A673 (cell line): ENCODE data around the gene SCNM1. TPM values are rescaled to one million over a fixed set of nuclear protein-coding genes. Genes with fewer than 3 reads are reported as not detected.
A peak's percentile ranks its signal among the peaks of the same experiment; 100 is the strongest.

Source experiments
- BruUV-seq: library from RNA; stranded (reverse); fragments of 400-500 nt; replicated peaks from 2 replicates; lab custom pipeline; 2021; lab: Mats Ljungman, UMichigan
- CTCF ChIA-PET: fragments of 300-600 bp; sonication (Branson Sonifier 250); formaldehyde crosslinking; loops from one replicate; lab custom pipeline; 2022; ENCODE audit warnings: antibody characterized with exemption; lab: Charles Lee
- POLR2A ChIA-PET: fragments of 300-600 bp; sonication (Branson Sonifier 250); formaldehyde crosslinking; loops from one replicate; lab custom pipeline; 2022; ENCODE audit warnings: antibody characterized with exemption; ENCODE audit not compliant: low non-redundant PET; lab: Charles Lee
- DNase-seq: peaks from one replicate; pipeline ENCODE4 v3.0.0-alpha.2; 2015; ENCODE audit warnings: low spot score
- H3K27ac ChIP-seq: fragments of 200-600 bp; sonication (generic); 2 replicates; pipeline ENCODE4 v1.5.1; 2016; ENCODE audit warnings: mixed run types, low read depth, mild to moderate bottlenecking, mixed read lengths, antibody characterized with exemption, low read length; ENCODE audit not compliant: poor library complexity, severe bottlenecking
- H3K27me3 ChIP-seq: fragments of 200-600 bp; sonication (generic); replicated peaks from 2 replicates; pipeline ENCODE4 v1.6.1; 2017; ENCODE audit warnings: mixed run types, low read depth, mild to moderate bottlenecking, mixed read lengths, antibody characterized with exemption, low read length; ENCODE audit not compliant: insufficient read depth, poor library complexity
- H3K36me3 ChIP-seq: fragments of 200-600 bp; sonication (generic); 2 replicates; pipeline ENCODE4 v1.6.1; 2016; ENCODE audit warnings: mixed run types, mild to moderate bottlenecking, mixed read lengths, antibody characterized with exemption, low read length; ENCODE audit not compliant: insufficient read depth, poor library complexity, severe bottlenecking
- H3K4me1 ChIP-seq: fragments of 200-600 bp; sonication (generic); 2 replicates; pipeline ENCODE4 v1.6.1; 2017; ENCODE audit warnings: mixed run types, mild to moderate bottlenecking, mixed read lengths, antibody characterized with exemption, low read length; ENCODE audit not compliant: insufficient read depth, poor library complexity, severe bottlenecking
- H3K4me3 ChIP-seq: fragments of 200-600 bp; sonication (generic); 2 replicates; pipeline ENCODE4 v1.5.1; 2016; ENCODE audit warnings: low read depth, mixed run types, mild to moderate bottlenecking, mixed read lengths, low read length; ENCODE audit not compliant: poor library complexity, severe bottlenecking
- H3K9me3 ChIP-seq: fragments of 200-600 bp; sonication (generic); 2 replicates; pipeline ENCODE4 v1.6.1; 2016; ENCODE audit warnings: mixed run types, low read depth, mild to moderate bottlenecking, mixed read lengths, antibody characterized with exemption, low read length; ENCODE audit not compliant: poor library complexity, severe bottlenecking
- EZH2 ChIP-seq: fragments of 200-600 bp; sonication (generic); IDR thresholded peaks from 2 replicates; pipeline ENCODE4 v1.6.1; 2017; ENCODE audit warnings: borderline replicate concordance, low read depth, mild to moderate bottlenecking, mixed read lengths, antibody characterized with exemption, low read length; ENCODE audit not compliant: poor library complexity, severe bottlenecking
- intact Hi-C: fragments of 100-400 bp; cut with micrococcal nuclease; formaldehyde crosslinking; loops from one replicate; pipeline ENCODE4 v1.10.0; 2022; ENCODE audit not compliant: unreplicated experiment
- total RNA-seq: library from RNA; stranded (reverse); gene quantifications from 2 replicates; pipeline ENCODE4 v1.2.3, GENCODE V29; 2021
- TF ChIP-seq, protein P1 (sequence below): fragments of 300-800, 200-600 bp; sonication (generic); conservative IDR thresholded peaks from 2 replicates; pipeline ENCODE4 v1.5.1; 2017; ENCODE audit warnings: low read depth, mild to moderate bottlenecking, antibody characterized with exemption, low read length, moderate library complexity, mixed read lengths

Gene SCNM1
- total RNA-seq, 1 experiment from 2014 or later = 59.6 TPM

DNA sequence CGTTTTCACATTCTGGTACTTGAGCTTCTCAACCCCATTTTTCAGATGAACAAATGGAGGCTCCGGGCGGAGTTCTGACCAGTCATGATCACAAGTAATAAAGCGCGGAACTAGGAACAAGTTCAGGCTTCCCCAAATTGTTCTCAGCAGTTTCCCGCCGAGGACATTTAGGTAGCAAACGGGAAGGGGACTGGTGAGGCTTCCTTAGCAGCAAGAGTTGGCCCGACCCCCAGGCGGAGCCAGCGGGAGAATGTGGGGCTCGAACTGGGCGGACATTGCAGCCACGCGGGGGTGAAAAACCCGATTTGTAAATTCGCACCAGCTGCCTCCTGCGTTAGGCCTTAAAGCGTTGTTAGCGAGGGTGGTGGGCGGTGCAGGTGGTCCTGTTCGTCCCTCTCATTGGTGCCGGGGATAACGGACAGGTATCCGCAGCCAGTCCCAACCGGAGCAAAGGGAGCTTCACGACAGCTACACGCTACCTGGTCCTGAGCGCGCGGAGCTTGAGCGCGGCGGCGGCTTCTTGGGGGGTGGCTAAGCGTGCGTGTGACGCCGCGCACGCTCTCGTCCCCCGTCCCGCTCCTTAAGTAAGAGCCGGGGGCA lies 34.9 kb upstream of the SCNM1 start:
- Histone ChIP-seq H3K27me3 (no peaks in the 10 kb centered on the region), H3K36me3 (no peaks in the 10 kb centered on the region), H3K9me3 (no peaks in the 10 kb centered on the region), H3K27ac (no peak overlapping the region), H3K4me3 (no peak overlapping the region), H3K4me1 (no peaks in the 10 kb centered on the region)
- intact Hi-C loops = loop anchor here (5.0 kb wide), 1 partner anchor 34 kb away; no protein-coding TSS in a partner anchor
- POLR2A ChIA-PET = no interaction called here
- CTCF ChIA-PET = interaction anchor here (0.5 to 0.6 kb wide), 2 partner anchors 24 to 31 kb away, joined by 3 read pairs; no protein-coding TSS in a partner anchor
- TF ChIP-seq, protein P1, sequence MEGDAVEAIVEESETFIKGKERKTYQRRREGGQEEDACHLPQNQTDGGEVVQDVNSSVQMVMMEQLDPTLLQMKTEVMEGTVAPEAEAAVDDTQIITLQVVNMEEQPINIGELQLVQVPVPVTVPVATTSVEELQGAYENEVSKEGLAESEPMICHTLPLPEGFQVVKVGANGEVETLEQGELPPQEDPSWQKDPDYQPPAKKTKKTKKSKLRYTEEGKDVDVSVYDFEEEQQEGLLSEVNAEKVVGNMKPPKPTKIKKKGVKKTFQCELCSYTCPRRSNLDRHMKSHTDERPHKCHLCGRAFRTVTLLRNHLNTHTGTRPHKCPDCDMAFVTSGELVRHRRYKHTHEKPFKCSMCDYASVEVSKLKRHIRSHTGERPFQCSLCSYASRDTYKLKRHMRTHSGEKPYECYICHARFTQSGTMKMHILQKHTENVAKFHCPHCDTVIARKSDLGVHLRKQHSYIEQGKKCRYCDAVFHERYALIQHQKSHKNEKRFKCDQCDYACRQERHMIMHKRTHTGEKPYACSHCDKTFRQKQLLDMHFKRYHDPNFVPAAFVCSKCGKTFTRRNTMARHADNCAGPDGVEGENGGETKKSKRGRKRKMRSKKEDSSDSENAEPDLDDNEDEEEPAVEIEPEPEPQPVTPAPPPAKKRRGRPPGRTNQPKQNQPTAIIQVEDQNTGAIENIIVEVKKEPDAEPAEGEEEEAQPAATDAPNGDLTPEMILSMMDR = no peak
- TF ChIP-seq EZH2 = no peak
- peak; percentile 71 for DNase-seq
- BruUV-seq = no TSS peak

GRCh38 chr1:151131701-151132334 lies 34.1 kb upstream of the SCNM1 start:
- no peak overlapping the region for H3K4me3 ChIP-seq
- POLR2A ChIA-PET = no interaction called here
- BruUV-seq = no TSS peak
- TF ChIP-seq EZH2 = no peak
- TF ChIP-seq, protein P1 = no peak
- no peaks in the 10 kb centered on the region for H3K27me3 ChIP-seq
- no peak for DNase-seq
- H3K27ac ChIP-seq = no peak overlapping the region
- CTCF ChIA-PET = interaction anchor here (0.5 to 0.6 kb wide), 2 partner anchors 23 to 32 kb away, joined by 3 read pairs; no protein-coding TSS in a partner anchor
- H3K4me1 ChIP-seq = no peaks in the 10 kb centered on the region
- intact Hi-C loops = loop anchor here (5.0 kb wide), 1 partner anchor 35 kb away; no protein-coding TSS in a partner anchor
- no peaks in the 10 kb centered on the region for H3K36me3 ChIP-seq
- no peaks in the 10 kb centered on the region for H3K9me3 ChIP-seq

GRCh38 chr1:151132335-151133017 lies 33.5 kb upstream of the SCNM1 start:
- TF ChIP-seq EZH2 = no peak
- TF ChIP-seq, protein P1 = no peak
- no peak overlapping the region for H3K4me3 ChIP-seq
- H3K36me3 ChIP-seq = no peaks in the 10 kb centered on the region
- no peak overlapping the region for H3K27ac ChIP-seq
- H3K9me3 ChIP-seq = no peaks in the 10 kb centered on the region
- POLR2A ChIA-PET = no interaction called here
- H3K27me3 ChIP-seq = no peaks in the 10 kb centered on the region
- CTCF ChIA-PET = no interaction called here
- intact Hi-C loops = loop anchor here (5.0 kb wide), 1 partner anchor 35 kb away; no protein-coding TSS in a partner anchor
- H3K4me1 ChIP-seq = no peaks in the 10 kb centered on the region
- DNase-seq = no peak
- no TSS peak for BruUV-seq
